ENCODE results near the gene LDLRAD2.

- TF ChIP-seq FOXA1 (IDR thresholded peaks at IDR 0.05; ENCODE audit: borderline replicate concordance) = no peak
- TF ChIP-seq ZNF41 (CRISPR knock-in tag; conservative IDR thresholded peaks at IDR 0.05) = no peak
- peak; percentile 19 to 25 (median 21); a peak in 3 of 6 replicates for TF ChIP-seq CTCF (IDR thresholded peaks at IDR 0.05 in 2 of 3, conservative IDR thresholded peaks at IDR 0.05 in 1 of 3; ENCODE audit: insufficient read depth in 2 of 3, low read depth in 1 of 3, low read length in 3 of 3)
- TF ChIP-seq, protein P1, sequence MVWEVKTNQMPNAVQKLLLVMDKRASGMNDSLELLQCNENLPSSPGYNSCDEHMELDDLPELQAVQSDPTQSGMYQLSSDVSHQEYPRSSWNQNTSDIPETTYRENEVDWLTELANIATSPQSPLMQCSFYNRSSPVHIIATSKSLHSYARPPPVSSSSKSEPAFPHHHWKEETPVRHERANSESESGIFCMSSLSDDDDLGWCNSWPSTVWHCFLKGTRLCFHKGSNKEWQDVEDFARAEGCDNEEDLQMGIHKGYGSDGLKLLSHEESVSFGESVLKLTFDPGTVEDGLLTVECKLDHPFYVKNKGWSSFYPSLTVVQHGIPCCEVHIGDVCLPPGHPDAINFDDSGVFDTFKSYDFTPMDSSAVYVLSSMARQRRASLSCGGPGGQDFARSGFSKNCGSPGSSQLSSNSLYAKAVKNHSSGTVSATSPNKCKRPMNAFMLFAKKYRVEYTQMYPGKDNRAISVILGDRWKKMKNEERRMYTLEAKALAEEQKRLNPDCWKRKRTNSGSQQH (CRISPR knock-in tag; IDR thresholded peaks at IDR 0.05) = no peak
- TF ChIP-seq ATF2 (CRISPR knock-in tag; IDR thresholded peaks at IDR 0.05) = no peak
- TF ChIP-seq POU5F1 (IDR thresholded peaks at IDR 0.05; ENCODE audit: borderline replicate concordance, low read depth, low read length, partially characterized antibody) = no peak
- TF ChIP-seq, protein P2, sequence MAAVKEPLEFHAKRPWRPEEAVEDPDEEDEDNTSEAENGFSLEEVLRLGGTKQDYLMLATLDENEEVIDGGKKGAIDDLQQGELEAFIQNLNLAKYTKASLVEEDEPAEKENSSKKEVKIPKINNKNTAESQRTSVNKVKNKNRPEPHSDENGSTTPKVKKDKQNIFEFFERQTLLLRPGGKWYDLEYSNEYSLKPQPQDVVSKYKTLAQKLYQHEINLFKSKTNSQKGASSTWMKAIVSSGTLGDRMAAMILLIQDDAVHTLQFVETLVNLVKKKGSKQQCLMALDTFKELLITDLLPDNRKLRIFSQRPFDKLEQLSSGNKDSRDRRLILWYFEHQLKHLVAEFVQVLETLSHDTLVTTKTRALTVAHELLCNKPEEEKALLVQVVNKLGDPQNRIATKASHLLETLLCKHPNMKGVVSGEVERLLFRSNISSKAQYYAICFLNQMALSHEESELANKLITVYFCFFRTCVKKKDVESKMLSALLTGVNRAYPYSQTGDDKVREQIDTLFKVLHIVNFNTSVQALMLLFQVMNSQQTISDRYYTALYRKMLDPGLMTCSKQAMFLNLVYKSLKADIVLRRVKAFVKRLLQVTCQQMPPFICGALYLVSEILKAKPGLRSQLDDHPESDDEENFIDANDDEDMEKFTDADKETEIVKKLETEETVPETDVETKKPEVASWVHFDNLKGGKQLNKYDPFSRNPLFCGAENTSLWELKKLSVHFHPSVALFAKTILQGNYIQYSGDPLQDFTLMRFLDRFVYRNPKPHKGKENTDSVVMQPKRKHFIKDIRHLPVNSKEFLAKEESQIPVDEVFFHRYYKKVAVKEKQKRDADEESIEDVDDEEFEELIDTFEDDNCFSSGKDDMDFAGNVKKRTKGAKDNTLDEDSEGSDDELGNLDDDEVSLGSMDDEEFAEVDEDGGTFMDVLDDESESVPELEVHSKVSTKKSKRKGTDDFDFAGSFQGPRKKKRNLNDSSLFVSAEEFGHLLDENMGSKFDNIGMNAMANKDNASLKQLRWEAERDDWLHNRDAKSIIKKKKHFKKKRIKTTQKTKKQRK (IDR thresholded peaks at IDR 0.05; ENCODE audit: borderline replicate concordance, low read depth, low read length) = no peak
- no peak for TF ChIP-seq XRCC5 (IDR thresholded peaks at IDR 0.05; ENCODE audit: low read depth, low read length)
Measured at GRCh38 chr1:21834094-21834493, 22.0 kb downstream of the LDLRAD2 start.

Data from K562 (cell line).